GM23338 (cell line): ENCODE data around the gene SH2D4B. TPM values are rescaled to one million over a fixed set of nuclear protein-coding genes. Genes with fewer than 3 reads are reported as not detected.

ENCODE experiments used
- ATAC-seq: fragments of 200-7000 bp; cut with Tn5 transposase; 3 replicates; pipeline ENCODE4 v1.9.1; 2020
- DNase-seq: peaks from one replicate; pipeline ENCODE4 v3.0.0-alpha.2; 2015; ENCODE audit warnings: low spot score
- H2AFZ ChIP-seq: fragments of 200-600 bp; sonication (generic); 2 replicates; pipeline ENCODE4 v1.8.0; 2016; ENCODE audit warnings: antibody characterized with exemption, mild to moderate bottlenecking, moderate library complexity
- H3F3A ChIP-seq: fragments of 200-600 bp; sonication (generic); replicated peaks from 2 replicates; pipeline ENCODE4 v1.8.0; 2017; ENCODE audit warnings: antibody characterized with exemption, mixed run types, low read depth
- H3K27ac ChIP-seq: fragments of 200-600 bp; sonication (generic); 2 replicates; pipeline ENCODE4 v1.6.1; 2016; ENCODE audit warnings: low read depth
- H3K27me3 ChIP-seq: fragments of 200-600 bp; sonication (generic); 2 replicates; pipeline ENCODE4 v1.8.0; 2016; ENCODE audit warnings: mild to moderate bottlenecking, mixed run types, moderate library complexity; ENCODE audit not compliant: insufficient read depth
- H3K36me3 ChIP-seq: fragments of 200-600 bp; sonication (generic); 2 replicates; pipeline ENCODE4 v1.8.0; 2016; ENCODE audit warnings: mild to moderate bottlenecking; ENCODE audit not compliant: insufficient read depth
- H3K4me1 ChIP-seq: fragments of 200-600 bp; sonication (generic); 2 replicates; pipeline ENCODE4 v1.8.0; 2016; ENCODE audit warnings: mild to moderate bottlenecking, moderate library complexity; ENCODE audit not compliant: insufficient read depth
- H3K4me2 ChIP-seq: fragments of 200-600 bp; sonication (generic); 2 replicates; pipeline ENCODE4 v1.7.1; 2017; ENCODE audit warnings: mixed run types
- H3K4me3 ChIP-seq: fragments of 200-600 bp; sonication (generic); 2 replicates; pipeline ENCODE4 v1.6.1; 2016; ENCODE audit warnings: mixed run types
- H3K79me2 ChIP-seq: fragments of 200-600 bp; sonication (generic); replicated peaks from 2 replicates; pipeline ENCODE4 v1.8.0; 2017; ENCODE audit warnings: mild to moderate bottlenecking; ENCODE audit not compliant: insufficient read depth
- H3K9me2 ChIP-seq: fragments of 200-600 bp; sonication (generic); 2 replicates; pipeline ENCODE4 v1.8.0; 2017; ENCODE audit not compliant: insufficient read depth
- H4K20me1 ChIP-seq: fragments of 200-600 bp; sonication (generic); replicated peaks from 2 replicates; pipeline ENCODE4 v1.8.0; 2017; ENCODE audit warnings: mild to moderate bottlenecking; ENCODE audit not compliant: insufficient read depth
- H3K27ac Mint-ChIP-seq: 2 replicates; pipeline ENCODE4 v1.8.0; 2020; ENCODE audit warnings: inconsistent platforms, mild to moderate bottlenecking, moderate library complexity, mixed read lengths
- H3K27me3 Mint-ChIP-seq: 3 replicates; pipeline ENCODE4 v1.8.0; 2022; ENCODE audit warnings: low read depth, mild to moderate bottlenecking, moderate library complexity, mixed read lengths, inconsistent platforms; ENCODE audit not compliant: insufficient read depth, poor library complexity
- H3K36me3 Mint-ChIP-seq: 3 replicates; pipeline ENCODE4 v1.8.0; 2021; ENCODE audit warnings: low read depth, mild to moderate bottlenecking, inconsistent platforms, moderate library complexity, mixed read lengths
- H3K4me1 Mint-ChIP-seq: 3 replicates; pipeline ENCODE4 v1.8.0; 2020; ENCODE audit warnings: mild to moderate bottlenecking, inconsistent platforms, mixed read lengths
- H3K4me3 Mint-ChIP-seq: 3 replicates; pipeline ENCODE4 v1.8.0; 2021; ENCODE audit warnings: moderate library complexity, mild to moderate bottlenecking, inconsistent platforms, mixed read lengths
- H3K9me3 Mint-ChIP-seq: 3 replicates; pipeline ENCODE4 v1.8.0; 2020; ENCODE audit warnings: moderate library complexity, mild to moderate bottlenecking, inconsistent platforms, mixed read lengths
- CREB1 ChIP-seq: fragments of 250-450 bp; sonication (Bioruptor Pico); IDR thresholded peaks from 2 replicates; pipeline ENCODE4 v1.5.0; 2020; ENCODE audit warnings: low read depth, mild to moderate bottlenecking, moderate library complexity
- CTCF ChIP-seq, 2 experiments: fragments of 200-600 bp in 1 of 2; sonication (generic) in 1 of 2; conservative IDR thresholded peaks; 2 replicates each; pipeline versions ENCODE4 v1.5.1 to v1.6.1; 2016 to 2017; ENCODE audit warnings: antibody characterized with exemption in 2 of 2, low read depth in 2 of 2, mild to moderate bottlenecking in 2 of 2, moderate library complexity in 1 of 2
- ETS1 ChIP-seq: IDR thresholded peaks from 2 replicates; pipeline ENCODE4 v1.6.1; 2016; ENCODE audit warnings: antibody characterized with exemption
- EZH2 ChIP-seq: fragments of 200-600 bp; sonication (generic); IDR thresholded peaks from one replicate; pipeline ENCODE4 v1.8.0; 2017; ENCODE audit warnings: antibody characterized with exemption, mild to moderate bottlenecking, low read depth; ENCODE audit not compliant: unreplicated experiment
- EZH2phosphoT487 ChIP-seq: fragments of 200-600 bp; sonication (generic); IDR thresholded peaks from one replicate; pipeline ENCODE4 v1.8.1; 2018; ENCODE audit warnings: antibody characterized with exemption; ENCODE audit not compliant: unreplicated experiment
- NANOG ChIP-seq: IDR thresholded peaks from 2 replicates; pipeline ENCODE4 v1.6.1; 2016; ENCODE audit warnings: antibody characterized with exemption, borderline replicate concordance
- POLR2AphosphoS5 ChIP-seq: IDR thresholded peaks from 2 replicates; pipeline ENCODE4 v1.6.1; 2016; ENCODE audit warnings: antibody characterized with exemption, low read depth
- REST ChIP-seq: IDR thresholded peaks from one replicate; pipeline ENCODE4 v1.6.1; 2018; ENCODE audit warnings: antibody characterized with exemption; ENCODE audit not compliant: unreplicated experiment
- STAT1 ChIP-seq: IDR thresholded peaks from one replicate; pipeline ENCODE4 v1.6.1; 2016; ENCODE audit warnings: antibody characterized with exemption; ENCODE audit not compliant: unreplicated experiment
- ZNF114 ChIP-seq: fragments of 250-450 bp; sonication (Bioruptor Pico); IDR thresholded peaks from 2 replicates; pipeline ENCODE4 v1.5.0; 2020; ENCODE audit warnings: mild to moderate bottlenecking, moderate library complexity
- ZNF331 ChIP-seq: fragments of 250-450 bp; sonication (Bioruptor Pico); IDR thresholded peaks from 2 replicates; pipeline ENCODE4 v1.5.0; 2020; ENCODE audit warnings: low read depth, mild to moderate bottlenecking, moderate library complexity
- ZNF462 ChIP-seq: fragments of 250-450 bp; sonication (Bioruptor Pico); IDR thresholded peaks from 2 replicates; pipeline ENCODE4 v1.5.0; 2020; ENCODE audit warnings: mild to moderate bottlenecking, moderate library complexity
- polyA plus RNA-seq: library from polyadenylated mRNA; unstranded; fragments of >200 nt; fragmentation: Nextera tagmentation; extraction: Ambion mirVana; gene quantifications from 2 replicates; pipeline ENCODE4 v1.2.1, GENCODE V29; 2016
- total RNA-seq: library from RNA; depleted of rRNA; stranded (reverse); fragments of >200 nt; shearing (Covaris generic); gene quantifications from 2 replicates; pipeline ENCODE4 v1.2.3, GENCODE V29; 2014

Gene SH2D4B
- total and polyA plus RNA-seq, 2 experiments from 2014 or later: 0.08 TPM; not detected in 1

- no peak for TF ChIP-seq POLR2AphosphoS5
These were observed 118.2 kb downstream of the SH2D4B start (continued) for GRCh38 chr10:80655898-80656297.

GRCh38 chr10:80658068-80658467, 120.4 kb downstream of the SH2D4B start:
- Histone ChIP-seq H3K27me3 (no peaks in the 10 kb centered on the region), H3F3A (no peaks in the 10 kb centered on the region), H2AFZ (no peak overlapping the region), H3K36me3 (no peaks in the 10 kb centered on the region), H3K4me2 (no peak overlapping the region), H3K4me1 (peaks cover under 1% of the 10 kb centered on the region; the same call in 1 of the 2 replicates), H3K79me2 (no peaks in the 10 kb centered on the region), H4K20me1 (no peaks in the 10 kb centered on the region), H3K4me3 (no peak overlapping the region), H3K9me2 (no peaks in the 10 kb centered on the region), H3K27ac (no peak overlapping the region)
- Mint-ChIP-seq H3K9me3 (peaks cover 9% of the 10 kb centered on the region), H3K4me1 (peaks cover 3% of the 10 kb centered on the region; the same call in 2 of the 3 replicates), H3K36me3 (no peaks in the 10 kb centered on the region), H3K27ac (no peak overlapping the region), H3K4me3 (no peak overlapping the region), H3K27me3 (peaks cover 6% of the 10 kb centered on the region)
- TF ChIP-seq ZNF114: no peak
- no peak for TF ChIP-seq ZNF462 (CRISPR knock-in tag)
- no peak for TF ChIP-seq ZNF331 (CRISPR knock-in tag)
- TF ChIP-seq NANOG: no peak
- TF ChIP-seq POLR2AphosphoS5: no peak
- no peak for TF ChIP-seq ETS1
- TF ChIP-seq CREB1 (CRISPR knock-in tag): no peak
- no peak for TF ChIP-seq REST
- no peak for TF ChIP-seq EZH2
- TF ChIP-seq STAT1: no peak
- TF ChIP-seq CTCF (conservative IDR thresholded peaks at IDR 0.05; ENCODE audit: low read depth in 2 of 2): no peak
- no peak for TF ChIP-seq EZH2phosphoT487
- no peak for DNase-seq
- no peak for ATAC-seq
